GM12873 (cell line): ENCODE data around the gene SHOC2.

Experiments
- CTCF ChIP-seq: IDR thresholded peaks from 2 replicates; pipeline ENCODE4 v1.5.1; 2012; ENCODE audit warnings: low read depth, mild to moderate bottlenecking, moderate library complexity, low read length, control low read depth; ENCODE audit not compliant: insufficient read depth; ENCODE audit errors: missing control alignments

Gene SHOC2

GRCh38 chr10:110918643-110919348 is 608 bp upstream of the SHOC2 start, which contains the start of gene BBIP1:
Gene BBIP1 (minus strand): TSS chr10:110919180. CDS start chr10:110918157, 1,023 bp downstream.
- no peak for TF ChIP-seq CTCF

GRCh38 chr10:110919971-110920881 is 822 bp downstream of the SHOC2 start:
- no peak for TF ChIP-seq CTCF

- TF ChIP-seq CTCF: no peak
These were observed 4.6 kb downstream of the SHOC2 start for GRCh38 chr10:110923856-110924493.

- TF ChIP-seq CTCF: no peak
These were observed 8.1 kb downstream of the SHOC2 start for GRCh38 chr10:110927461-110927860.

GRCh38 chr10:110931769-110932381 is 12.5 kb downstream of the SHOC2 start:
- no peak for TF ChIP-seq CTCF

- no peak for TF ChIP-seq CTCF
These were observed 13.2 kb downstream of the SHOC2 start for GRCh38 chr10:110932505-110933180.
